GM21717 (cell line): ENCODE results near the gene IPO4.
A peak's percentile ranks its signal among the peaks of the same experiment; 100 is the strongest.

Experiments
- ATAC-seq: cut with Tn5 transposase; IDR thresholded peaks from one replicate; pipeline ENCODE4 v1.9.1; 2021; ENCODE audit warnings: mild to moderate bottlenecking, moderate library complexity; ENCODE audit not compliant: unreplicated experiment

Gene IPO4

DNA sequence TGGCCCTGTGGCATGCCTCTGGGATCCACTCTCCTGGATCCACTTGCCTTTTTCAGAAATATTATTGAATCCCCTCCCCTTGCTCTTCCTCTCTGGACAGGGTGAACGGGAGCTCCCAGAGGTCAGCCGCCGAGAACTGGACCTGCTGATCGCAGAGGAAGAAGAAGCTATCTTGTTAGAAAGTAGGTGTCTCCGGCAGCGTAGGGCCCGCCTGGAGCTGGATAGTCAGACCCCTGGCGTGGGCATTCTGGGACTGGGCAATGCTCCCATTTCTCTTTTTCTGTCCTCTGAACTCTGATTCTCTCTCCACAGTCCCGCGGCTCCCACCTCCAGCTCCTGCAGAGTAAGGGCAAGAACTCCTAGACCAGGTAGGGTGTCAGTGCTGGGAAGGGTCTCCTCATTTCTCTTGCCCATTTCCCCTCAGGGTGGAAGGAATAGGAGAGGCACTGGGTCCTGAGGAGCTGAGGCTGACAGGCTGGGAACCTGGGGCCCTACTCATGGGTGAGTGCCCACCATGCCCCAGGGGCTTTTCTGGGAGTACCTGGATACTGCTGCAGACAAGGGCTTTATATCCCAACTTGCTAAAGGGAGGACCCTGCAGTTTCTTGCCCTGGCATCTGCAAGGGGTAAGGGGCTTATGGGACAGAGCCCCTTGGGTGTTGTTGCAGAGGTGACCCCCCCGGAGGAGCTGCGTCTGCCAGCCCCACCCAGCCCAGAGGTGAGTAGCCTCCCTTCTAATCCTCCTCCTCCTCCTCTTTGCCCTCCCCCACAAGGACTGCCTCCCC is 11.4 kb downstream of the IPO4 start:
- no peak for ATAC-seq

- ATAC-seq: no peak
Measured at GRCh38 chr14:24176599-24176998, 12.0 kb downstream of the IPO4 start.

- no peak for ATAC-seq
Measured at GRCh38 chr14:24172871-24173281, 15.7 kb downstream of the IPO4 start.

- no peak for ATAC-seq
Measured at GRCh38 chr14:24172261-24172860, 16.3 kb downstream of the IPO4 start.

DNA sequence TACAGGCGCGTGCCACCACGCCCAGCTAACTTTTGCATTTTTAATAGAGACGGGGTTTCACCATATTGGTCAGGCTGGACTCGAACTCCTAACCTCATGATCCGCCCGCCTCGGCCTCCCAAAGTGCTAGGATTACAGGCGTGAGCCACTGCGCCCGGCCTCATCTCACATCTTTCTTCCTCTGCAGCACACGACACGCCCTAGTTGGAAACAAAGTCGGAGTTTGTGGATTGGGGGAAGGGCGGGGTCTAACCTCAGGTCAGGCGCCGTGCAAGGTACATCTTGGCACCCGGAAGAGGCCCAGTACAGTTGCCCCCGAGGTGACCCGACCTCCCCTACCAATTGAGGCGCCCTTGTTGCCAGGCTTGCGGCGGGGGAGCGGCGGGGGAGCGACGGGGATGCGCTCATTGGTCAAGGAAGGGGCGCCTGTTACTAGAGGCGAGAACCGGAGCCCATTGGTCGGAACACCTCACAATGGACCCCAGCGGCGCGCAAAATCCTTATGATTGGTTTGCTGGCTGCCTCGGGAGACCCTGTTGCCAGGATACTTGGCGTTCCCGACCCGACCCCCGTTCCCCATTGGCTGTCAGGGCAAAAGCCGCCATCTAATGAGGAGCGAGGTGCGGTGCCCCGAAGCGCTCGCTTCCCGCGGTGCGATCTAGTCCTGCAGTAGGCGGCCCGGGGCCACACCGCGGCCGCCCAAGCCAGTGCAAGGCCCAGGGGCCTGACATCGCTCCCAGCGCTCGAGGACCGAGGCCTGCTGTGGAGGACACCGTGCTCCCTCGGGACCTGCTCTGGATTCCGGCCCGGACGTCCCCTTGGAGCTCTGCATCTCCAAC is 17.0 kb downstream of the IPO4 start, which contains the start of gene REC8:
Gene REC8, plus strand, starts transcription at position 659 of the 839 bp plus-strand sequence. CDS start 473 bp downstream, outside the sequence.
- ATAC-seq: peak; percentile 63

GRCh38 chr14:24167469-24168114 is 21.0 kb downstream of the IPO4 start:
- ATAC-seq: no peak

DNA sequence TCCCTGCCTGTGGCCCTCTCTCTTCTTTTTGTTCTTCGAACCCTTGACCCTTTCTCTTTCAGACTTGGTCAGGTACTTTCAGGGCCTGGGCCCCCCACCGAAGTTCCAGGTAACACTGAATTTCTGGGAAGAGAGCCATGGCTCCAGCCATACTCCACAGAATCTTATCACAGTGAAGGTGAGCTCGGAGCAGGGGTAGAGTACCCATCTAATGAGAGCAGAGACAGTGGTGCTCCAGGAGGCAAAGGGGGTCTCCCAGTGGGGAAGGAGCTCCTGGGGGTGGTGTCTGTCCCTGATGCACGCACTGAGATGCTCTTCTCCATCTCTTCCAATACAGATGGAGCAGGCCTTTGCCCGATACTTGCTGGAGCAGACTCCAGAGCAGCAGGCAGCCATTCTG is 22.8 kb downstream of the IPO4 start:
- no peak for ATAC-seq

DNA sequence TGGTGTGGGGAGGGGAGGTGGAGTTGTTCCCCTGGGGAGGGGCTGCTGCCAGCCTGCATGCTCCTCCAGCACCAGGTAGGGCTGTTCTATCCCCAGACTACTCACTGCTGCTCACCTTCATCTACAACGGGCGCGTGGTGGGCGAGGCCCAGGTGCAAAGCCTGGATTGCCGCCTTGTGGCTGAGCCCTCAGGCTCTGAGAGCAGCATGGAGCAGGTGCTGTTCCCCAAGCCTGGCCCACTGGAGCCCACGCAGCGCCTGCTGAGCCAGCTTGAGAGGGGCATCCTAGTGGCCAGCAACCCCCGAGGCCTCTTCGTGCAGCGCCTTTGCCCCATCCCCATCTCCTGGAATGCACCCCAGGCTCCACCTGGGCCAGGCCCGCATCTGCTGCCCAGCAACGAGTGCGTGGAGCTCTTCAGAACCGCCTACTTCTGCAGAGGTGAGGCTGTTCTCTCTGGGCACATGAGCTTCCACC is 24.1 kb downstream of the IPO4 start:
- no peak for ATAC-seq

- ATAC-seq: no peak
Measured at GRCh38 chr14:24162093-24162492, 26.5 kb downstream of the IPO4 start.

DNA sequence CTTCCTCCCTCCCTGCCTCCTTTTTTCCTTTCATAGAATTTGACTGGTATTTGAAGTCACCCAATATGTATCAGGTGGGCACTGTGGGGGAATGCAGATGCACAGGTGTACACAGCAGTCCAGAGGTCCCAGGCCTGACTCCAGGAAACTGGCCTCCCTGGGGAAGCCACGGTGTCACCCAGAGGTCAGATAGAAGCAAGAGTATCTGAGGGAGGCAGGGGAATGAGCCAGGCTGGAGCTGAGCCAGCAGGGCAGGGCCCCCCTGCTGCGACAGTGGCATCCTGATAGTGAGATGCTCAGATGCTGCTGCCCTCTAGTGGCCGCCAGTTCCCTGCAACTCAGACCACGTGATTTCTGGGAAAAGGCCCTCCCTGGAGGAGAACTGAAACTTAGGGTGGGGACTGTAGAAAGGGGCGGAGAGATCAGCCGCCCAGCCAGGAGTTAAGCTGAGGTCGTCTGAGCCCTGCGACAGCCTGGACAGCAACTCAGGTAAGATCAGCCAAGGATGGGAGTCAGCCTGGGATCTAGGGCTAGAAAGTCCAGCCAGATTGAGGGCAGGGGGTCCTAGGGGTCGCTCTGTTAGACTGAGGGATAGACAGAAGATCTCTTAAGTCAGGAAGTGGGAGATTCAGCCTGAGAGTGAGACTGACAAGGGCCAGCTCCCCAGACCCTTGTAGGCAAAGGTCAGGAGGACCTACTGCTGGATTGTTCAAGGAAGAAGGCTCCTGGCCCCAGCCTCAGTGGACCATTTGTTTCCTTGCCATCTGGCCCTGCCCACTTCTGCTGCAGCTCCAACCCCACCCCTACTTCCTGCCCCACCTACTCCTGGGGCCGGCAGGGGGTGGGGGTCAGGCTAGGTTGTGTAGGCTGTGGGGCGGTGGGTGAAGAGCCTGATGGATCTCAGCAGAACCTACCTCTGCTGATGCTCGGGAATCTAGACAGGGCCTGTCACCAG is 27.5 kb downstream of the IPO4 start, which contains the start of gene IRF9:
Gene IRF9, plus strand, starts transcription at position 416 of the 955 bp plus-strand sequence. CDS start 880 bp downstream, outside the sequence.
- peak; percentile 62 for ATAC-seq

- ATAC-seq: no peak
Measured at GRCh38 chr14:24160499-24160849, 28.1 kb downstream of the IPO4 start.

GRCh38 chr14:24159777-24160498 is 28.7 kb downstream of the IPO4 start:
- no peak for ATAC-seq

GRCh38 chr14:24157331-24157730 is 31.3 kb downstream of the IPO4 start:
- no peak for ATAC-seq

DNA sequence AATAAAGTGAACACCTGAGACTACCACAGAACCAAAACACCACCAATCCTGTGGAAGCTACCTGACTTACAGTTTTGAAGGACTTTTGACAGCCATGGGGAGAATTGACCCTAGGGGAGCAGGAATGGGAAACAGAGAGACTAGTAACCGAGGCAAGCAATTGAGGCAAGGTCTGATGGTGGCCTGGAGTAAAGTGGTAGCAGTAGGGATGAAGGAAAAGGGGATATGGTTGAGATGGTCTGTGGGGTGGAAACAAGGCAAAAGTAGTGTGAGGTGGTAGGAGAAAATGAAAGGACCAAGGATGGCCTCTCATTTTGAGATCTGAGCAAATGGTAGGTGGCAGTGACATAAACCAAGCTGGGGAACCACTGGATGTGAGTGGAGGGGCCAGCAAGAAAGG is 31.8 kb downstream of the IPO4 start:
- ATAC-seq: no peak

DNA sequence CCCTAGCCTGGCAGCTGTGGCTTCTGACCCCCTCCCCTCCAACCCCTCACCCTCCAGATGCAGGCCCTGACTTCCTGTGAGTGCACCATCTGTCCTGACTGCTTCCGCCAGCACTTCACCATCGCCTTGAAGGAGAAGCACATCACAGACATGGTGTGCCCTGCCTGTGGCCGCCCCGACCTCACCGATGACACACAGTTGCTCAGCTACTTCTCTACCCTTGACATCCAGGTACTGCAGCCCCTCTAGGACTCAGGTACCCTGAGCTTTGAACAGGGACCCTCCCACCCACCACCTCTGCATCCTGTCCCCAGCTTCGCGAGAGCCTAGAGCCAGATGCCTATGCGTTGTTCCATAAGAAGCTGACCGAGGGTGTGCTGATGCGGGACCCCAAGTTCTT is 33.5 kb downstream of the IPO4 start:
- ATAC-seq: no peak

DNA sequence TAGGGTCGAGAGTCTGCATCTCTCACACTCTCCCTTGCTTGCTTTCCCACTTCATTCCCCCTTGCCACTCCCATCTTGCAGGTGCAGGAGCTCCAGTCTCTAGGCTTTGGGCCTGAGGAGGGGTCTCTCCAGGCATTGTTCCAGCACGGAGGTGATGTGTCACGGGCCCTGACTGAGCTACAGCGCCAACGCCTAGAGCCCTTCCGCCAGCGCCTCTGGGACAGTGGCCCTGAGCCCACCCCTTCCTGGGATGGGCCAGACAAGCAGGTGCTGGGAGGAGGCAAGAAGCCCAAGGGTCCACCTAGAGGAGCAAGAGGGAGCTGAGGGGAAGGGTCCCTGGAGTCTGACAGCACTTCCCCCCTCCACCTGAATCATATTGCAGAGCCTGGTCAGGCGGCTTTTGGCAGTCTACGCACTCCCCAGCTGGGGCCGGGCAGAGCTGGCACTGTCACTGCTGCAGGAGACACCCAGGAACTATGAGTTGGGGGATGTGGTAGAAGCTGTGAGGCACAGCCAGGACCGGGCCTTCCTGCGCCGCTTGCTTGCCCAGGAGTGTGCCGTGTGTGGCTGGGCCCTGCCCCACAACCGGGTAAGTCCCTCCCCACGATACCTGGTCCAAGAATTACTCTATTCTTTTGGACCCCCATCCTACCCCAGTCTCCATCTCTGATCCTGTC is 37.1 kb downstream of the IPO4 start:
- no peak for ATAC-seq

GRCh38 chr14:24150993-24151392 is 37.6 kb downstream of the IPO4 start:
- no peak for ATAC-seq

DNA sequence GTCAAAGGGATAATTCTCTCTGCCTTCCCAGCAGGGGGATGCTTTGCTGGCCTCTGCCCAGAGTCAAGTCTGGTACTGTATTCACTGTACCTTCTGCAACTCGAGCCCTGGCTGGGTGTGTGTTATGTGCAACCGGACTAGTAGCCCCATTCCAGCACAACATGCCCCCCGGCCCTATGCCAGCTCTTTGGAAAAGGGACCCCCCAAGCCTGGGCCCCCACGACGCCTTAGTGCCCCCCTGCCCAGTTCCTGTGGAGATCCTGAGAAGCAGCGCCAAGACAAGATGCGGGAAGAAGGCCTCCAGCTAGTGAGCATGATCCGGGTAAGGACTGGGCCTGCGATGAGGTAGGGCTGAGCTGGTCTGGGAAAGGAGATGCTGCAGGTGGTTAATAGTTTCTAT is 38.0 kb downstream of the IPO4 start:
- ATAC-seq: no peak

DNA sequence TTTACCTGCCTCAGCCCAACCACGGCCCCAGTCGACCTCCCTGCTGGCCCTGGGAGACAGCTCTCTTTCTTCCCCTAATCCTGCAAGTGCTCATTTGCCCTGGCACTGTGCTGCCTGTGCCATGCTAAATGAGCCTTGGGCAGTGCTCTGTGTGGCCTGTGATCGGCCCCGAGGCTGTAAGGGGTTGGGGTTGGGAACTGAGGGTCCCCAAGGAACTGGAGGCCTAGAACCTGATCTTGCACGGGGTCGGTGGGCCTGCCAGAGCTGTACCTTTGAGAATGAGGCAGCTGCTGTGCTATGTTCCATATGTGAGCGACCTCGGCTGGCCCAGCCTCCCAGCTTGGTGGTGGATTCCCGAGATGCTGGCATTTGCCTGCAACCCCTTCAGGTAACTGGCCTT is 38.6 kb downstream of the IPO4 start:
- no peak for ATAC-seq
